Measurements from ENCODE around the gene CCT7.
"Not testable (repeated sequence)": the region's sequence is repeated elsewhere in the genome, so short reads cannot be mapped to it uniquely, and the experiment has no call there.

The CCT7 gene

GRCh38 chr2:73262108-73262651, 28.1 kb downstream of the CCT7 start:
- in situ Hi-C loops (cut with MboI; ENCODE audit: low pct_unique_long_range_greater_than_20kb, low sequenced_read_pairs, unreplicated experiment): no loop called here
- DNase-seq (ENCODE audit: low spot score): no peak
- no peak for TF ChIP-seq CTCF (IDR thresholded peaks at IDR 0.05; ENCODE audit: extremely low read depth, insufficient read depth, missing control alignments)

GRCh38 chr2:73262691-73263429, 28.8 kb downstream of the CCT7 start:
- DNase-seq (ENCODE audit: low spot score); in situ Hi-C loops (cut with MboI; ENCODE audit: low pct_unique_long_range_greater_than_20kb, low sequenced_read_pairs, unreplicated experiment): not testable (repeated sequence)

- no peak for DNase-seq (ENCODE audit: low spot score)
- in situ Hi-C loops (cut with MboI; ENCODE audit: low pct_unique_long_range_greater_than_20kb, low sequenced_read_pairs, unreplicated experiment): no loop called here
- no peak for TF ChIP-seq CTCF (IDR thresholded peaks at IDR 0.05; ENCODE audit: extremely low read depth, insufficient read depth, missing control alignments)
These were observed 29.6 kb downstream of the CCT7 start for GRCh38 chr2:73263540-73264331.

- in situ Hi-C loops (cut with MboI; ENCODE audit: low pct_unique_long_range_greater_than_20kb, low sequenced_read_pairs, unreplicated experiment): no loop called here
- DNase-seq (ENCODE audit: low spot score): no peak
- TF ChIP-seq CTCF (IDR thresholded peaks at IDR 0.05; ENCODE audit: extremely low read depth, insufficient read depth, missing control alignments): no peak
These were observed 30.2 kb downstream of the CCT7 start for GRCh38 chr2:73264332-73264606.

GRCh38 chr2:73264783-73265182, 30.7 kb downstream of the CCT7 start:
- in situ Hi-C loops (cut with MboI; ENCODE audit: low pct_unique_long_range_greater_than_20kb, low sequenced_read_pairs, unreplicated experiment): no loop called here
- DNase-seq (ENCODE audit: low spot score): no peak
- no peak for TF ChIP-seq CTCF (IDR thresholded peaks at IDR 0.05; ENCODE audit: extremely low read depth, insufficient read depth, missing control alignments)

- TF ChIP-seq CTCF (IDR thresholded peaks at IDR 0.05; ENCODE audit: extremely low read depth, insufficient read depth, missing control alignments): no peak
- DNase-seq (ENCODE audit: low spot score): no peak
- in situ Hi-C loops (cut with MboI; ENCODE audit: low pct_unique_long_range_greater_than_20kb, low sequenced_read_pairs, unreplicated experiment): no loop called here
These were observed 31.4 kb downstream of the CCT7 start for GRCh38 chr2:73265298-73266060.
